Iris pigment epithelial cell (primary cell): ENCODE measurements around the gene COPS4.

Source experiments
- DNase-seq: peaks from one replicate; pipeline ENCODE4 v3.0.0-alpha.2; 2011; ENCODE audit warnings: low read depth

Gene COPS4

DNA sequence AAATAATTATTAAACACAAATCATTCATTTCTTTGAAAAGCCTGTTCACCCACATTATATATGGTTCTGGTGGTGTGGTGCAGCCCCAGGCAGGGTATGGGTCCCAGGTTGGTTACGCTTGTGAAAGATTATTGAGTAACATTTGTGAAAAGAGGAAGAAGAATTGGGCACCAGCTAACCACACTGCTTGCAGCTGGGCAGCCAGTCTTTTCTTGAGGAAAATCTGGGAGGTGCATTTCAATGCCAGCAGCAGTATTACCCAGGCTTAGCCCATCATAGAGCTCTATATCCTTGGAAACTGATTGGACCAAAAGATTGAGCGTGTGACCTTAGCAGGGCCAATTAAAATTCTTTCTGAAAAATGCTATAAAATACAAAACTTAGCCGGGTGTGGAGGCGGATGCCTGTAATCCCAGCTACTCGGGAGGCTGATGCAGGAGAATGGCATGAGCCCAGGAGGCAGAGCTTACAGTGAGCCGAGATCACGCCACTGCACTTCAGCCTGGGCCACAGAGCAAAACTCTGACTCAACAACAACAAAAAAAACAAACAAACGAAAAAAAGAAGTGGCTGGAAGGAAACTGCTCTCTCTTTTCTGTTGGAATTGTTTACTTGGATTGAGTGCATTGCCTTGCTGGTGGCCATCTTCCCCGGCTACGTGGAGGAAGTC is 89.3 kb downstream of the COPS4 start:
- no peak for DNase-seq
